ENCODE results near the gene VANGL1.

DNA sequence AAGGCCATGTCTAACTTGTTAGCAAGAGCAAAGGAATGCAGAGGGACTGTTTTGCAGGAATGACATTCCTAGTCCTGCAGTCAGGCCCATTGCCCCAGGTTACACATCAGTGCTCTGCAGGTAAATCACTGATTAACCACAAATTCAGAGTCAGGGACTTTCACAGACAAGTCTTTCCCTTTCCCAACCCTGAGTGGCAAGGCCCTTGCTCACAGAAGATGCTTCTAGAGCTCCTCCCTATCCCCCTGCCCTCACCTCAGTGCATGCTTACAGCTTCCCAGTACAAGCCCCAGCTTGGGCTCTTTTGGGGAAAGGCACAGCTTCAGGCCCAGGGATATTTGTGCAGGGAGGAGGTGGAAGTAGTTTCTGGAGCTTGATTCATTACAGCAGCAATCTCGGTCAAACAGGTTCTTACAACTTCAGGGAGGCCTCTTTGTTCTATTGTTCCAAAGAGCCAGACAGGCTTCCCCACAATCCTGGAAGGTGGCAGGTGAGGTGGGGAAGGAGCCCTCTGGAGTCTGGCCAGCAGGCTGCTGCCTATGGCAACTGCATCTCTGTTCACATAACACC lies 72.9 kb downstream of the VANGL1 start:
- no peak for TF ChIP-seq CTCF (IDR thresholded peaks at IDR 0.05)
- no peak for TF ChIP-seq POLR2A (IDR thresholded peaks at IDR 0.05)

Data from esophagus squamous epithelium (tissue), 4 donors.